ENCODE measurements around the gene HERC2.

- TF ChIP-seq POLR2A (IDR thresholded peaks at IDR 0.05) (no peak), EP300 (IDR thresholded peaks at IDR 0.05) (no peak), CTCF (IDR thresholded peaks at IDR 0.05) (no peak)
These were observed 191.3 kb downstream of the HERC2 start for GRCh38 chr15:28130651-28131050.

Measured in stomach (tissue), 4 donors.